Activated CD8-positive, alpha-beta T cell treated with anti-CD3 and anti-CD28 coated beads for 36 hours (primary cell): ENCODE measurements around the gene PPP1R3G. TPM values are rescaled to one million over a fixed set of nuclear protein-coding genes. Genes with fewer than 3 reads are reported as not detected.

ENCODE experiments used
- ATAC-seq: fragments of 200-7000 bp; cut with Tn5 transposase; one replicate; pipeline ENCODE4 v1.10.0; 2021; ENCODE audit warnings: mild to moderate bottlenecking, moderate library complexity
- CTCF ChIA-PET: fragments of 350-600 bp; sonication (Branson Sonifier 250); formaldehyde crosslinking; loops from one replicate; lab custom pipeline; 2021; ENCODE audit warnings: antibody characterized with exemption; lab: Charles Lee
- POLR2A ChIA-PET: fragments of 350-600 bp; sonication (Branson Sonifier 250); formaldehyde crosslinking; loops from one replicate; lab custom pipeline; 2021; ENCODE audit warnings: antibody characterized with exemption; lab: Charles Lee
- DNase-seq: peaks from one replicate; pipeline ENCODE4 v3.0.0-alpha.2; 2020
- H3K27ac Mint-ChIP-seq: one replicate; pipeline ENCODE4 v1.8.0; 2021; ENCODE audit warnings: mild to moderate bottlenecking, mixed read lengths
- H3K27me3 Mint-ChIP-seq: one replicate; pipeline ENCODE4 v1.8.0; 2021; ENCODE audit warnings: mixed read lengths
- H3K36me3 Mint-ChIP-seq: one replicate; pipeline ENCODE4 v1.8.0; 2021; ENCODE audit warnings: low read depth, mixed read lengths
- H3K4me1 Mint-ChIP-seq: one replicate; pipeline ENCODE4 v1.8.0; 2021; ENCODE audit warnings: low read depth, mixed read lengths
- H3K4me3 Mint-ChIP-seq: one replicate; pipeline ENCODE4 v1.8.0; 2021; ENCODE audit warnings: mild to moderate bottlenecking, moderate library complexity, mixed read lengths
- H3K9me3 Mint-ChIP-seq: one replicate; pipeline ENCODE4 v1.8.0; 2021; ENCODE audit warnings: mixed read lengths
- CTCF ChIP-seq: fragments of 200-600 bp; IDR thresholded peaks from one replicate; pipeline ENCODE4 v1.8.0; 2022; ENCODE audit warnings: antibody characterized with exemption, mild to moderate bottlenecking
- intact Hi-C: fragments of 100-400 bp; cut with micrococcal nuclease; formaldehyde crosslinking; loops from one replicate; pipeline ENCODE4 v1.10.0; 2022
- total RNA-seq, 2 experiments: library from RNA; stranded (reverse); gene quantifications; one replicate each; pipeline ENCODE4 v1.2.3, GENCODE V29; 2021

Gene PPP1R3G
- total RNA-seq, 2 experiments from 2014 or later: 0.14 to 0.16 TPM

GRCh38 chr6:5121479-5121878, 36.3 kb downstream of the PPP1R3G start:
- TF ChIP-seq CTCF: no peak
- ChIA-PET CTCF (no interaction called here), POLR2A (no interaction called here)
- ATAC-seq (no peak), DNase-seq (no peak)
- Mint-ChIP-seq H3K27me3 (no peaks in the 10 kb centered on the region), H3K36me3 (no peaks in the 10 kb centered on the region), H3K27ac (no peak overlapping the region), H3K4me3 (no peak overlapping the region), H3K4me1 (no peaks in the 10 kb centered on the region), H3K9me3 (no peaks in the 10 kb centered on the region)
- intact Hi-C loops: no loop called here

- H3K27ac Mint-ChIP-seq: no peak overlapping the region
- ATAC-seq: no peak
- H3K9me3 Mint-ChIP-seq: no peaks in the 10 kb centered on the region
- H3K4me1 Mint-ChIP-seq: no peaks in the 10 kb centered on the region
- no peak for TF ChIP-seq CTCF
- no peaks in the 10 kb centered on the region for H3K36me3 Mint-ChIP-seq
- no peaks in the 10 kb centered on the region for H3K27me3 Mint-ChIP-seq
- intact Hi-C loops: no loop called here
- ChIA-PET POLR2A (no interaction called here), CTCF (no interaction called here)
- no peak overlapping the region for H3K4me3 Mint-ChIP-seq
- DNase-seq: no peak
These were observed 36.8 kb downstream of the PPP1R3G start for GRCh38 chr6:5121956-5122355.

- intact Hi-C loops: no loop called here
- ChIA-PET POLR2A (no interaction called here), CTCF (no interaction called here)
- Mint-ChIP-seq H3K27me3 (no peaks in the 10 kb centered on the region), H3K4me1 (no peaks in the 10 kb centered on the region), H3K4me3 (no peak overlapping the region), H3K9me3 (no peaks in the 10 kb centered on the region), H3K27ac (no peak overlapping the region), H3K36me3 (no peaks in the 10 kb centered on the region)
- DNase-seq (no peak), ATAC-seq (no peak)
- no peak for TF ChIP-seq CTCF
These were observed 37.5 kb downstream of the PPP1R3G start for GRCh38 chr6:5122504-5123112.

GRCh38 chr6:5123296-5124143, 38.4 kb downstream of the PPP1R3G start:
- Mint-ChIP-seq H3K27me3 (no peaks in the 10 kb centered on the region), H3K4me1 (no peaks in the 10 kb centered on the region), H3K4me3 (no peak overlapping the region), H3K36me3 (no peaks in the 10 kb centered on the region), H3K9me3 (no peaks in the 10 kb centered on the region), H3K27ac (no peak overlapping the region)
- POLR2A ChIA-PET: no interaction called here
- intact Hi-C loops: no loop called here
- ATAC-seq: no peak
- DNase-seq: no peak
- no peak for TF ChIP-seq CTCF
- CTCF ChIA-PET: no interaction called here

- H3K4me3 Mint-ChIP-seq: no peak overlapping the region
- H3K4me1 Mint-ChIP-seq: no peaks in the 10 kb centered on the region
These were observed 39.4 kb downstream of the PPP1R3G start for GRCh38 chr6:5124526-5124925.

More at GRCh38 chr6:5124526-5124925, 39.4 kb downstream of the PPP1R3G start:
- ChIA-PET POLR2A (no interaction called here), CTCF (no interaction called here)
- no peaks in the 10 kb centered on the region for H3K36me3 Mint-ChIP-seq
- H3K9me3 Mint-ChIP-seq: no peaks in the 10 kb centered on the region
- no peak for DNase-seq
- ATAC-seq: no peak
- H3K27ac Mint-ChIP-seq: no peak overlapping the region
- no peaks in the 10 kb centered on the region for H3K27me3 Mint-ChIP-seq
- TF ChIP-seq CTCF: no peak
- intact Hi-C loops: no loop called here
